AG08396 (cell line): ENCODE measurements around the gene DNAJB6.

Experiments used
- DNase-seq: peaks from one replicate; pipeline ENCODE4 v3.0.0; 2012; ENCODE audit warnings: low spot score, mixed read lengths

DNAJB6 gene

DNA sequence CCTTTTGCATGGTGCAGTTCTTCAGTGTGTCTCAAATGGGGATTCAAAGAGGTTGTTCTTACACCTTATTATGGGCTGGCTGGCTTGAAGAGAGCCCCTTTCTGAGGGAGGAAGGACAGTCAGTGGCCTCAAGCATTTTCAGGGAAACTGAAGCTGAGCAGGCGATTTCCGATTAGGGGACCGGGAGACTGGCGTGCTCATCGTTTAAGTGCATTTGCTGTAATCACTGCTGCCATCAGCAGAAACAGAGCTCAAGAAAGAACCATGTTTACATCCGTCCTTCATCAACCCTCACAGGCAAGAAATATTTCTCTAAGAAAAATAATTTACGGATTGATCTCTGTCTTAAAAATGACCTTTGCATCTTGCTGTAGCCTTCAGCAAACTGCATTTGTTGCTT lies 32.2 kb downstream of the DNAJB6 start:
- no peak for DNase-seq

- no peak for DNase-seq
These were observed 33.9 kb downstream of the DNAJB6 start for GRCh38 chr7:157370742-157371141.

- no peak for DNase-seq
These were observed 34.5 kb downstream of the DNAJB6 start for GRCh38 chr7:157371296-157371695.

- no peak for DNase-seq
These were observed 35.8 kb downstream of the DNAJB6 start for GRCh38 chr7:157372300-157373232.

DNA sequence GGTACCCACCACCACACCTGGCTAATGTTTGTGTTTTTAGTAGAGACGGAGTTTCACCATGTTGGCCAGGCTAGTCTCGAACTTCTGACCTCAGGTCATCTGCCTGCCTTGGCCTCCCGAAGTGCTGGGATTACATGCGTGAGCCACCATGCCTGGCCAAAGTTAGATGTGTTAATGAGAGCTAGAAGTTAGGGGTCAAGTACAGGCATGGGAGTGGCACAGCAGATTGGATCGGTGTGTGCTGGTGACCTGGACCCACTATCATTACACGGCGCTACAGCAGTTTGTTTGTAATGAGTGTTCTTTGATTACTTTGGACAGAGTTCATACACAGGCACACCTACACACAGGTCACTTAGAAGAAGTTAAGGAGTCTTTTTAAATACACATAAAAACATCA lies 36.7 kb downstream of the DNAJB6 start:
- no peak for DNase-seq

- no peak for DNase-seq
These were observed 38.6 kb downstream of the DNAJB6 start for GRCh38 chr7:157375410-157375809.

- no peak for DNase-seq
These were observed 40.8 kb downstream of the DNAJB6 start for GRCh38 chr7:157377436-157378124.

DNA sequence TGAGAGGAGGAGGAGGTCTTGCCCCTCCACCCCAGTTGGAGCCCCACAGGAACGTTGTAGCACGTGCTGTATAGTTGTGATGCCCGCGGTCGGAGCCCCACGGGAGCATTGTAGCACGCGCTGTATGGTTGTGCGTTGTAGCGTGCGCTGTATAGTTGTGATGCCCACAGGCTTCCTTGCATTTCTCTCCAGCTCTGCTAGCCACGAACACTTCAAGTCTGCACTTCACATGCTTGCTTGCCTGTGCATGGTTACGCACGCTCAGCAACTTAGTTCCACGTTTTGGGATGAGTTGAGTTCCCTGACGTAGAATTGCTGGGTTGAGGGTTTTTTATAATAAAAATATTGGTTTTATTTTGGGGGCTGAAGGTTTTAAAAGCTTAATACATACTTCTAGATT lies 41.6 kb downstream of the DNAJB6 start:
- no peak for DNase-seq

DNA sequence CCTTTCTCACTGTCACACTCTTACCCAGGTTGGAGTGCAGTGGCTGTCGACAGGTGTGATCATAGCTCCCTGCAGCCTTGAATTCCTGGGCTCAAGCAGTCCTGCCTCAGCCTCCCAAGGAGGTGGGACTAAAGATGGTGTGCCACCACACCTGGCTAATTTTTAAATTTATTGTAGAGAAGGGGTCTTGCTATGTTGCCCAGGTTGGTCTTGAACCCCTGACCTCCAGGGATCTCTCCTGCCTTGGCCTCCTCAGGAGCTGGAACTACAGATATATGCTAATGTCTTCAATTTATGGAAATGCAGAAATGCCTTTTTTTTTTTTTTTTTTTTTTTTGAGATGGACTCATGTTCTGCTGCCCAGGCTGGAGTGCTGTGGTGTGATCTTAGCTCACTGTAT lies 42.7 kb downstream of the DNAJB6 start:
- DNase-seq, result no peak

- DNase-seq, result no peak
These were observed 43.6 kb downstream of the DNAJB6 start for GRCh38 chr7:157380416-157380815.

DNA sequence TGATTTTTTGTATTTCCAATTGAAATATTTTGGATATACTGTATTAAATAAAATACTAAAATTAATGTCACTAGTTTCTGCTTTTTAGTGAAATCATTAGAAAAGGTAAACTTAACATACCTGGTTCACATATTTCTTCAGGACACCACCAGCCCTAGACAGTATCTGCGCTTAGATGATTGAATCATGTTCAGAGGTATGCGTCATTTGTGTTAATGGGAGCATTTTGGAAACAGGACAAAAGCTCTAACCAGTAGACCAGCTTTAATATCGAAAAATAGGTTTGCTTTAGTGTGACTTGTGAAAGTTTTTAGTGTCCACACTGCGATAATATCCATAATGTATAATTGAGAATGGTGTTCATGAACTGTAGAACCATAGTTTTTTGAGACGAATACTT lies 47.1 kb downstream of the DNAJB6 start:
- no peak for DNase-seq

DNA sequence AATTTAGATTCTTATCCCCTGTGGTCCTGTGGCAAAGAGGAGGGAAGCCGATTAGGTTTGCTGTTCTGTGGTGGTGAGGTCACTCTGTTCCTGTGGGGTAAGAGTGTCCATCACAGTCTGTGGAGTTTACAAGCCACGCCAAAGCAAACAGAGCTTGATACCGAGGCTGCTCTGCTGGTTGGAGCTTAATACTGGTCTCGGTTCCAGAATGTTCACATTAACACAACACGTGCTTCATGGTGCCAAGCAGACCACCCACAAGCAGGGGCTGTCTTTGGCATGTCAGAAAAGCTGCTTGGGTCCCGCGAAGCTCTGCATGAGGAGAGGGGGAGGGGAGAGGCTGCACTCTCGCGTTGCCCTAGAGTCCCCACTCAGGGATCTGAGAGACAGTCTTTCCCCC lies 47.5 kb downstream of the DNAJB6 start:
- DNase-seq, result no peak

DNA sequence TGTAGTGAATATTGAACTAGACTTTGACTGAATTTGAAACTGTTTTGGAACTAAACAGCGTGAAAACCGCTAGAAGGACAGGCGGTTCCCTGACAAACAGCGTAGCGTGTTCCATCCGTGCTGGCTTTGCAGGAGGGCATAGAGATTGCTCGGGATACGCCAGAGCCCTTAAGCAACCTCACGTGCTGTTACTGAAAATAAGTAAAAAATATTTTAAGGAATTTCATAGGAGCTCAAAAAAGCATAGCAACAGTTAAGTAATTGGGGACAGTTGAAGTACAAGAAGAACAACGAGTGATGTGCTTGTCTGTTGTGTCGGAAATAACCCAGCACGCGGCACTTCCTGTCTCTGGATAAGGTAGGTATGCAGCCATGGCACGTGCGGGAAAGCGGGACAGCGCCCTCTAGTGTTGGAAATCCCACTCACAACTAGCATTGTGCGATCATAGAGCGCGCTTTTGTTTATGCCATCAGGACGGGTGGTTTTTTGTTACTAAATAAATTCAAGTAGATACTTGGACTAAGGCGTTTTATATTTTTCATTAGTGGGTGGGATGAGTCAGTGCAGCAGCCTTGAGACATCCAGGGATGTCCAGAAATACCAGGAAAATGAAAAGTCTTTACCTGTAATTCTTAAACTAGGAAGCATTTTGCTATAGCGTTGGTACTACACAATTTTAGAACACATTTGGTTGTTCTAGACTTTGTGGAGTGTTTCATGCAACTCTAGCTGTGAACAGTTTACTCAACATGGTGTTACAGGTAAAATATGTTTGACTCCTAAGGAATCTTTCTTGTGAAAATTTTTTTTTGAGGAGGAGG lies 50.4 kb downstream of the DNAJB6 start:
- DNase-seq, result peak; percentile 82

- DNase-seq, result no peak
These were observed 51.5 kb downstream of the DNAJB6 start for GRCh38 chr7:157388301-157388700.

DNA sequence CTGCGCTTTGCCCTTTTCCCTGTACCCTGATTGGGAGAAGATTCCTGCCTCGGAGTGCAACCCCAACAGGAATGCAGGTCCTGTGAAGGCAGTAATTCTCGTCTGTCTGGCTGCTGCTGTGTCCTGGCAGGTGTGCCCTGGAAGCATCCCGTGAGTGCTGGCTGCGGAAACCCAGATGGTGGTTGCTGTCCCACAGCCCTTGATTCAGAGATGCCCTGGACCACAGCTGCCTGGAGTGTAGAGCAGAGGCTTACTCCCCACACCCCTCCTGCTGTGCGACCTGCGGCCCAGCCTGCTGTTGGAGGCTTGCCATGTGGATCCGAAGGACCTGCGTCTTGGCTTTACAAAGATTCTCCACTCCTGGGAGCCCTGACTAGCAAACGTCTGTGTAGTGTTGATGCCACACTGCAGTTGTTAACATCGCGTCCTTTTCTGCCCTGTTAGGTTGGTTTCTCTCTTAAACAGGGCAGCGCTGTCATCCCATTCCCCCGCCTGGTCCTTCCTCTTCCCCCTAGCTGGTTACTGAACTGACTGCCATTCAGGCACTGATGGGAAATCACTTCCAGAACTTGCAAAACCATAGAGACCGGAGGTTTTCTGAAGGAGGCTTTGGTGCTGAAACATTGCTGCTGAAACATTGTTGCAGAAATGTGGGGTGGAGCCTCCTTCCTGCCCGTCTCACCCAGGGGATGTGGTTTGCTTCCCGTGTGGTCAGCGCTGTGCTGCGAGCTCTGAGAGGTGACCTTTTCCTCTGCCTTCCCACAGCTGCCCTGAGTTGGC lies 53.3 kb downstream of the DNAJB6 start:
- no peak for DNase-seq

DNA sequence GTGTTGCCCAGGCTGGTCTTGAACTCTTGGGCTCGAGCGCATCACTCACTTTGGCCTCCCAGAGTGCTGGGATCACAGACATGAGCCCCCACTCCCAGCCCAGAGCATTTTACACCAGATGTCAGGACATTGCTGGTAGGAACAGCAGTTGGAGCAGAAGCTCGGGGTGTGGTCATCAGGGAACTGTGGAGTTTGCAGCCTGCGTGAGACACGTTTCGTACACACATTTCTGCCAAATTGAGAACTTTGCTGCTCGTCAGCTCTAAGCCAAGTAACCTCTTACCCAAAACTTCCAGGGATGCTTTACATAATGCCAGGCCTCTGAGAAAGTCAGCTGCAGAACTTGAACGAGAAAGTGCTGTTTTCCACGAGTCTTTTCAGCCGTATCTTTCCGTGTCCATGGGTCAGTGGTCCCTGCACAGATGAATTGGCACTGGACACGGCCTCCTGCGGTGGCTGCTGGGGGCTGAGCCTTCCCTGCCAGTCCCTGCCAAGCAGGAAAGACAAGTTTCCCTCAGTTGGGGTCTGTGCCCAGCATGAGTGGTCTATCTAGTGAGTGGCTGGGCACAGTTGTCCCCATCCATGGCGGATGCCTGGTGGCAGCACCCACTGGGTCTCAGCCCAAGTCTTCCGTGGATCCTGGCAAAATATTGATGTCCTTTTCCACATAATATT lies 54.4 kb downstream of the DNAJB6 start:
- no peak for DNase-seq

DNA sequence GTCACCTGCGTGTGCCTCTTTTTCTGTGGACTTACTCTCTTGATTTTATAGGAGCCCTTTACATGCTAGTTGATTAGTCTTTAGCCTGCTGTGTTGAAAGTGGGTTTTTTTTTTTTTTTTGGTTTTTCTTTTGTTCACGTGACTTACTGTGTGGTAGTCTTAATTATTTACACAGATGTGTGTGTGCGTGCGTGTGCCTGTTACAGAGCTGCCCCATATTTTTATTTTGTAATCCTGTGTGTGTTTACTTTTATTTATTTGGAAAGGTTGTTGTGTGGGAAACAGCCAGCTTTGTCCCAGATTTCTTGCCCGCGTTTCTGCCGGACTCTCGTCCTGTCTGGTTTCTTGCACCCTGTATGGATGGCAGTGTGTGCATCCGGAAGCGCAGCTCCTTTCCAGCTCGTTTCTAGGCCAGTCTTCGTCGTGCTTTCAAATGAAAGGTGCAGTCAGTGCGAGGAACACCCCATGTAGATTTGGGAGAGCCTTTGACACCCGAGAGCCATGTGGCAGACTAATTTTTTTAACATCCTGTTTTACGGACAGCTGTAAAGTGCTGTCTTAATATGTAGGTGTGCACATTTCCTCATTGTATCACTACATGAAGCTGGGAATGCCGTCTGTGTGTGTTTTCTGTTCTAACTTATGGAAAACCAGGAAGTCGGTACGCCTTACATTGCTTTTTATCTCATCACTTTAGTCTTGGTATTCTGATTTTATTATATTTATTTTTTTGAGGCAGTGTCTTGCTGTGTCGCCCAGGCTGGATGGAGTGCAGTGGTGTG lies 55.6 kb downstream of the DNAJB6 start:
- DNase-seq, result no peak

DNA sequence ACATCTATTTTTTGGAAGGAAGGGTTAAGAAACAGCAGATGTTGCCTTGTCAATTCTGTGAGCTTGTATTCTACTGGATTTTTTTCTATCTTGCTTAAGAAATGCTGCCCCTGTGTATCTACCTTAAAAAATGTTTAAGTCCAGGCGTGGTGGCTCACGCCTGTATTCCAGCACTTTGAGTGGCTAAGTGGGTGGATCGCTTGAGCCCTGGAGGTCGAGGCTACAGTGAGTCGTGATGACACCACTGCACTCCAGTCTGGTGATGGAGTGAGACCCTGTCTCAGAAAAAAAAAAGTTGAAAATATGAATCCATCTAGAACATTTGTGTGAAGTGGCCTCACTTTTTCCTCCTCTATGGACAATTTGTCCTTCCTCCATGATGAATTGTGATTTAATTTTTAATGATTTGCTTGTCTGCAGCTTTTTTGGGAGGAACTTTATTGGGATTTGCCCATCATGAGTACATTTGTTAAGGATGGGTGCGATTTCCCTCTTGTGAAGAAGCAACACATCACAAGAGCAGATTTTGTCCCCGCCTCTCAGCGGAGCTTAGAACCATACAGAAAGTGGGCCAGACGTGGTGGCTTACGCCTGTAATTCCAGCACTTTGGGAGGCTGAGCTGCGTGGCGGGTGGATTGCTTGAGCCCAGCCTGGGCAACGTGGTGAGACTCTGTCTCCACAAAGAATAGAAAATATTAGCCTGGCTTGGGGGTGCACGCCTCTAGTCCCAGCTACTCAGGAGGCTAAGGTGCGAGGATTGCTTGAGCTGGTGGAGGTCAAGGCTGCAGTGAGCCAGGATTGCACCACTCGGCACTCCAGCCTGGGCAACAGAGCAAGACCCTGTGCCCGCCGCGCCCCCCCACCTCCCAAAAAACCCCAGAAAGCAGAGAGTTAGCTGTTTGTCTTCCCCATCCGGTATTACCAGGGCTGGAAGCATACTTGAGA lies 57.7 kb downstream of the DNAJB6 start:
- no peak for DNase-seq

DNA sequence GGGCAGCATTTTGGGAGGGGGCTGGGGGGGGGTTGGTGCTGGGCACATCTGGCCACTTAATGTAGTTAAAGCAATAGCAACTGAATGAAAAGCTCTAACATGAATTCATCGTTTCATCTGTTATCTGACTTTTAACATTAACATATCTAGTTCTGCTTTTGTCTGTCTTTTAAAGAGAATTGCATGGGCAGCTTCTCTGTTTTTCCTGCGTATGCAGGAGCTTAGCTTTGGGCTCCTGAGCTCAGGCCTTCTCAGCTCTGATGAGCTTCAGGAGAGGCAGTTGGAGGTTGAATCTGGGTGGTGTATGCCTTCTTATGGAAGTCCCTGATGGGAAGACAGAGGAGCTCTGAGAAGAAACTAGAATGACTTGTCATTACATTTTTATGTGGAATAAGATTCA lies 58.4 kb downstream of the DNAJB6 start:
- DNase-seq, result no peak
